HEK293 (cell line): ENCODE results near the gene FGF22.

Experiments
- CTCF ChIA-PET: fragments of 350-600 bp; formaldehyde crosslinking; extraction: SDS; loops from one replicate; lab custom pipeline; 2021; ENCODE audit warnings: antibody characterized with exemption; lab: Yijun Ruan, JAX
- POLR2A ChIA-PET: fragments of 300-600 bp; formaldehyde crosslinking; extraction: SDS; loops from one replicate; lab custom pipeline; 2020; ENCODE audit warnings: antibody characterized with exemption, inconsistent platforms; lab: Yijun Ruan, JAX
- H3K27ac ChIP-seq: fragments of 200-500 bp; sonication (Bioruptor generic); 2 replicates; pipeline ENCODE4 v1.5.1; 2014; ENCODE audit warnings: low read depth, low read length, control low read depth, inconsistent platforms; ENCODE audit errors: extremely low read depth
- H3K36me3 ChIP-seq, 2 experiments: fragments of 200-500 bp in 1 of 2; sonication (Bioruptor generic) in 1 of 2; 1 replicate in 1 of 2; 2 replicates in 1 of 2; pipeline ENCODE4 v1.5.1; 2014 to 2017; ENCODE audit warnings: inconsistent platforms in 2 of 2, low read length in 2 of 2; ENCODE audit not compliant: control insufficient read depth in 2 of 2, insufficient read depth in 1 of 2
- H3K4me1 ChIP-seq: fragments of 200-500 bp; sonication (Bioruptor generic); 2 replicates; pipeline ENCODE4 v1.5.1; 2014; ENCODE audit warnings: mild to moderate bottlenecking, low read length, inconsistent platforms; ENCODE audit not compliant: control insufficient read depth, insufficient read depth
- H3K4me3 ChIP-seq: 2 replicates; pipeline ENCODE4 v1.5.1; 2011; ENCODE audit warnings: low read depth, mild to moderate bottlenecking, control low read depth, low read length, moderate library complexity
- H3K9me3 ChIP-seq: fragments of 200-500 bp; sonication (Bioruptor generic); 2 replicates; pipeline ENCODE4 v1.5.1; 2014; ENCODE audit warnings: low read depth, low read length, inconsistent platforms; ENCODE audit not compliant: control insufficient read depth, insufficient read depth
- EGR2 ChIP-seq: fragments of 450-650 bp; formaldehyde crosslinking; IDR thresholded peaks from 2 replicates; pipeline ENCODE4 v1.5.1; 2016; ENCODE audit warnings: low read depth, missing biosample characterization, missing genetic modification characterization
- GLI4 ChIP-seq: fragments of 450-650 bp; formaldehyde crosslinking; IDR thresholded peaks from 2 replicates; pipeline ENCODE4 v1.5.1; 2016; ENCODE audit warnings: missing biosample characterization, missing genetic modification characterization
- GLIS1 ChIP-seq: fragments of 450-650 bp; formaldehyde crosslinking; IDR thresholded peaks from 2 replicates; pipeline ENCODE4 v1.5.1; 2016; ENCODE audit warnings: missing biosample characterization, missing genetic modification characterization
- IKZF3 ChIP-seq: fragments of 450-650 bp; IDR thresholded peaks from 2 replicates; pipeline ENCODE4 v1.5.0; 2018; ENCODE audit warnings: missing biosample characterization, mild to moderate bottlenecking, missing genetic modification characterization, moderate library complexity
- KLF1 ChIP-seq: fragments of 450-650 bp; formaldehyde crosslinking; IDR thresholded peaks from 2 replicates; pipeline ENCODE4 v1.5.1; 2016; ENCODE audit warnings: missing biosample characterization, missing genetic modification characterization
- KLF10 ChIP-seq: fragments of 450-650 bp; IDR thresholded peaks from 2 replicates; pipeline ENCODE4 v1.5.1; 2018; ENCODE audit warnings: missing biosample characterization, mild to moderate bottlenecking, missing genetic modification characterization
- KLF9 ChIP-seq: fragments of 450-650 bp; formaldehyde crosslinking; IDR thresholded peaks from 2 replicates; pipeline ENCODE4 v1.5.1; 2016; ENCODE audit warnings: missing biosample characterization, missing genetic modification characterization, low read depth
- OVOL3 ChIP-seq: fragments of 450-650 bp; formaldehyde crosslinking; IDR thresholded peaks from 2 replicates; pipeline ENCODE4 v1.5.1; 2016; ENCODE audit warnings: missing biosample characterization, missing genetic modification characterization
- SP2 ChIP-seq: fragments of 450-650 bp; formaldehyde crosslinking; IDR thresholded peaks from 2 replicates; pipeline ENCODE4 v1.5.1; 2016; ENCODE audit warnings: missing biosample characterization, missing genetic modification characterization
- ZBTB17 ChIP-seq: fragments of 450-650 bp; formaldehyde crosslinking; IDR thresholded peaks from 2 replicates; pipeline ENCODE4 v1.5.1; 2016; ENCODE audit warnings: missing biosample characterization, missing genetic modification characterization
- ZBTB26 ChIP-seq: fragments of 450-650 bp; formaldehyde crosslinking; optimal IDR thresholded peaks from 2 replicates; pipeline ENCODE3; 2016; ENCODE audit warnings: missing biosample characterization, mild to moderate bottlenecking, missing genetic modification characterization
- ZBTB48 ChIP-seq: fragments of 450-650 bp; formaldehyde crosslinking; IDR thresholded peaks from 2 replicates; pipeline ENCODE4 v1.5.1; 2016; ENCODE audit warnings: missing biosample characterization, missing genetic modification characterization
- ZFHX2 ChIP-seq: fragments of 450-650 bp; formaldehyde crosslinking; conservative IDR thresholded peaks from 2 replicates; pipeline ENCODE4 v1.5.1; 2016; ENCODE audit warnings: missing biosample characterization, missing genetic modification characterization
- ZNF112 ChIP-seq: fragments of 450-650 bp; formaldehyde crosslinking; IDR thresholded peaks from 2 replicates; pipeline ENCODE4 v1.5.0; 2017; ENCODE audit warnings: missing biosample characterization, missing genetic modification characterization
- ZNF155 ChIP-seq: fragments of 450-650 bp; formaldehyde crosslinking; IDR thresholded peaks from 2 replicates; pipeline ENCODE4 v1.5.1; 2016; ENCODE audit warnings: missing biosample characterization, missing genetic modification characterization
- ZNF211 ChIP-seq: fragments of 450-650 bp; formaldehyde crosslinking; IDR thresholded peaks from 2 replicates; pipeline ENCODE4 v1.5.1; 2016; ENCODE audit warnings: low read depth, missing biosample characterization, missing genetic modification characterization
- ZNF221 ChIP-seq: fragments of 450-650 bp; formaldehyde crosslinking; IDR thresholded peaks from 2 replicates; pipeline ENCODE4 v1.5.1; 2017; ENCODE audit warnings: missing biosample characterization, missing genetic modification characterization, borderline replicate concordance
- ZNF302 ChIP-seq: fragments of 450-650 bp; formaldehyde crosslinking; IDR thresholded peaks from 2 replicates; pipeline ENCODE4 v1.5.1; 2016; ENCODE audit warnings: missing biosample characterization, missing genetic modification characterization, low read depth
- ZNF335 ChIP-seq: fragments of 450-650 bp; formaldehyde crosslinking; conservative IDR thresholded peaks from 2 replicates; pipeline ENCODE4 v1.5.1; 2016; ENCODE audit warnings: missing biosample characterization, missing genetic modification characterization
- ZNF362 ChIP-seq: fragments of 450-650 bp; formaldehyde crosslinking; IDR thresholded peaks from 2 replicates; pipeline ENCODE4 v1.5.1; 2016; ENCODE audit warnings: missing biosample characterization, missing genetic modification characterization
- ZNF514 ChIP-seq: fragments of 450-650 bp; formaldehyde crosslinking; IDR thresholded peaks from 2 replicates; pipeline ENCODE4 v1.5.1; 2016; ENCODE audit warnings: missing biosample characterization, missing genetic modification characterization
- ZNF639 ChIP-seq: fragments of 450-650 bp; formaldehyde crosslinking; IDR thresholded peaks from 2 replicates; pipeline ENCODE4 v1.5.1; 2016; ENCODE audit warnings: missing biosample characterization, missing genetic modification characterization
- ZNF654 ChIP-seq: fragments of 450-650 bp; formaldehyde crosslinking; IDR thresholded peaks from 2 replicates; pipeline ENCODE4 v1.5.1; 2016; ENCODE audit warnings: low read depth, missing biosample characterization, missing genetic modification characterization
- ZNF747 ChIP-seq: fragments of 450-650 bp; formaldehyde crosslinking; IDR thresholded peaks from 2 replicates; pipeline ENCODE4 v1.5.1; 2016; ENCODE audit warnings: missing biosample characterization, missing genetic modification characterization
- ZSCAN16 ChIP-seq: fragments of 450-650 bp; formaldehyde crosslinking; IDR thresholded peaks from 2 replicates; pipeline ENCODE4 v1.5.1; 2016; ENCODE audit warnings: missing biosample characterization, missing genetic modification characterization
- TF ChIP-seq, protein P1 (sequence below): fragments of 450-650 bp; formaldehyde crosslinking; IDR thresholded peaks from 2 replicates; pipeline ENCODE4 v1.5.1; 2017; ENCODE audit warnings: missing biosample characterization, missing genetic modification characterization
- TF ChIP-seq, protein P2 (sequence below): fragments of 450-650 bp; formaldehyde crosslinking; IDR thresholded peaks from 2 replicates; pipeline ENCODE4 v1.5.1; 2016; ENCODE audit warnings: missing biosample characterization, missing genetic modification characterization
- TF ChIP-seq, protein P3 (sequence below): fragments of 450-650 bp; formaldehyde crosslinking; IDR thresholded peaks from 2 replicates; pipeline ENCODE4 v1.5.1; 2016; ENCODE audit warnings: missing biosample characterization, missing genetic modification characterization
- TF ChIP-seq, protein P4 (sequence below): fragments of 450-650 bp; formaldehyde crosslinking; IDR thresholded peaks from 2 replicates; pipeline ENCODE4; 2016; ENCODE audit warnings: missing biosample characterization, missing genetic modification characterization

FGF22 gene

GRCh38 chr19:639253-640160 is at the start of gene FGF22:
Gene FGF22, plus strand, starts transcription at chr19:639879. Its CDS starts 47 bp downstream, at chr19:639926.
- Histone ChIP-seq H3K36me3 (no peaks in the 10 kb centered on the region), H3K4me3 (peak within 1 kb of the TSS; percentile 44), H3K27ac (no peak within 1 kb of the TSS), H3K9me3 (no peaks in the 10 kb centered on the region), H3K4me1 (no peaks in the 10 kb centered on the region)
- POLR2A ChIA-PET = no interaction called here
- CTCF ChIA-PET = no interaction called here
- TF ChIP-seq, protein P1, sequence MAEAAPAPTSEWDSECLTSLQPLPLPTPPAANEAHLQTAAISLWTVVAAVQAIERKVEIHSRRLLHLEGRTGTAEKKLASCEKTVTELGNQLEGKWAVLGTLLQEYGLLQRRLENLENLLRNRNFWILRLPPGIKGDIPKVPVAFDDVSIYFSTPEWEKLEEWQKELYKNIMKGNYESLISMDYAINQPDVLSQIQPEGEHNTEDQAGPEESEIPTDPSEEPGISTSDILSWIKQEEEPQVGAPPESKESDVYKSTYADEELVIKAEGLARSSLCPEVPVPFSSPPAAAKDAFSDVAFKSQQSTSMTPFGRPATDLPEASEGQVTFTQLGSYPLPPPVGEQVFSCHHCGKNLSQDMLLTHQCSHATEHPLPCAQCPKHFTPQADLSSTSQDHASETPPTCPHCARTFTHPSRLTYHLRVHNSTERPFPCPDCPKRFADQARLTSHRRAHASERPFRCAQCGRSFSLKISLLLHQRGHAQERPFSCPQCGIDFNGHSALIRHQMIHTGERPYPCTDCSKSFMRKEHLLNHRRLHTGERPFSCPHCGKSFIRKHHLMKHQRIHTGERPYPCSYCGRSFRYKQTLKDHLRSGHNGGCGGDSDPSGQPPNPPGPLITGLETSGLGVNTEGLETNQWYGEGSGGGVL = 0 out of 2 replicates have a peak, but pooled peaks have one; percentile 23
- TF ChIP-seq, protein P2, sequence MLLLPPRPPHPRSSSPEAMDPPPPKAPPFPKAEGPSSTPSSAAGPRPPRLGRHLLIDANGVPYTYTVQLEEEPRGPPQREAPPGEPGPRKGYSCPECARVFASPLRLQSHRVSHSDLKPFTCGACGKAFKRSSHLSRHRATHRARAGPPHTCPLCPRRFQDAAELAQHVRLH (tag by site-specific recombination) = no peak
- TF ChIP-seq ZNF747 (tag by site-specific recombination) (no peak), ZNF639 (tag by site-specific recombination) (no peak), KLF9 (peak; percentile 75), ZNF335 (peak; percentile 36; the same call in 1 of the 2 replicates), ZNF221 (tag by site-specific recombination) (no peak), ZNF112 (tag by site-specific recombination) (no peak), ZNF362 (tag by site-specific recombination) (no peak), GLIS1 (tag by site-specific recombination) (0 out of 2 replicates have a peak, but pooled peaks have one; percentile 16), ZNF155 (tag by site-specific recombination) (no peak), ZNF654 (tag by site-specific recombination) (no peak), SP2 (peak; percentile 63), ZNF211 (tag by site-specific recombination) (no peak), ZFHX2 (tag by site-specific recombination) (peak; percentile 86), ZBTB17 (tag by site-specific recombination) (no peak), ZBTB26 (tag by site-specific recombination) (peak; percentile 82), KLF1 (tag by site-specific recombination) (peak; percentile 77), EGR2 (peak; percentile 83), ZBTB48 (tag by site-specific recombination) (no peak), KLF10 (tag by site-specific recombination) (peak; percentile 77), OVOL3 (no peak), ZNF514 (tag by site-specific recombination) (no peak), ZSCAN16 (tag by site-specific recombination) (no peak), GLI4 (tag by site-specific recombination) (no peak), IKZF3 (tag by site-specific recombination) (no peak), ZNF302 (no peak)
- TF ChIP-seq, protein P3, sequence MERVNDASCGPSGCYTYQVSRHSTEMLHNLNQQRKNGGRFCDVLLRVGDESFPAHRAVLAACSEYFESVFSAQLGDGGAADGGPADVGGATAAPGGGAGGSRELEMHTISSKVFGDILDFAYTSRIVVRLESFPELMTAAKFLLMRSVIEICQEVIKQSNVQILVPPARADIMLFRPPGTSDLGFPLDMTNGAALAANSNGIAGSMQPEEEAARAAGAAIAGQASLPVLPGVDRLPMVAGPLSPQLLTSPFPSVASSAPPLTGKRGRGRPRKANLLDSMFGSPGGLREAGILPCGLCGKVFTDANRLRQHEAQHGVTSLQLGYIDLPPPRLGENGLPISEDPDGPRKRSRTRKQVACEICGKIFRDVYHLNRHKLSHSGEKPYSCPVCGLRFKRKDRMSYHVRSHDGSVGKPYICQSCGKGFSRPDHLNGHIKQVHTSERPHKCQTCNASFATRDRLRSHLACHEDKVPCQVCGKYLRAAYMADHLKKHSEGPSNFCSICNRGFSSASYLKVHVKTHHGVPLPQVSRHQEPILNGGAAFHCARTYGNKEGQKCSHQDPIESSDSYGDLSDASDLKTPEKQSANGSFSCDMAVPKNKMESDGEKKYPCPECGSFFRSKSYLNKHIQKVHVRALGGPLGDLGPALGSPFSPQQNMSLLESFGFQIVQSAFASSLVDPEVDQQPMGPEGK (tag by site-specific recombination) = peak; percentile 47
- TF ChIP-seq, protein P4, sequence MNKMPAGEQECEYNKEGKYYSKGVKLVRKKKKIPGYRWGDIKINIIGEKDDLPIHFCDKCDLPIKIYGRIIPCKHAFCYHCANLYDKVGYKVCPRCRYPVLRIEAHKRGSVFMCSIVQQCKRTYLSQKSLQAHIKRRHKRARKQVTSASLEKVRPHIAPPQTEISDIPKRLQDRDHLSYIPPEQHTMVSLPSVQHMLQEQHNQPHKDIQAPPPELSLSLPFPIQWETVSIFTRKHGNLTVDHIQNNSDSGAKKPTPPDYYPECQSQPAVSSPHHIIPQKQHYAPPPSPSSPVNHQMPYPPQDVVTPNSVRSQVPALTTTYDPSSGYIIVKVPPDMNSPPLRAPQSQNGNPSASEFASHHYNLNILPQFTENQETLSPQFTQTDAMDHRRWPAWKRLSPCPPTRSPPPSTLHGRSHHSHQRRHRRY = peak; percentile 62; the same call in 1 of the 2 replicates
